GM21423 (cell line): Measurements from ENCODE around the gene MYNN.
A peak's percentile ranks its signal among the peaks of the same experiment; 100 is the strongest.

Experiments
- ATAC-seq: cut with Tn5 transposase; IDR thresholded peaks from one replicate; pipeline ENCODE4 v1.9.1; 2021; ENCODE audit warnings: mild to moderate bottlenecking, moderate library complexity; ENCODE audit not compliant: unreplicated experiment

The MYNN gene

DNA sequence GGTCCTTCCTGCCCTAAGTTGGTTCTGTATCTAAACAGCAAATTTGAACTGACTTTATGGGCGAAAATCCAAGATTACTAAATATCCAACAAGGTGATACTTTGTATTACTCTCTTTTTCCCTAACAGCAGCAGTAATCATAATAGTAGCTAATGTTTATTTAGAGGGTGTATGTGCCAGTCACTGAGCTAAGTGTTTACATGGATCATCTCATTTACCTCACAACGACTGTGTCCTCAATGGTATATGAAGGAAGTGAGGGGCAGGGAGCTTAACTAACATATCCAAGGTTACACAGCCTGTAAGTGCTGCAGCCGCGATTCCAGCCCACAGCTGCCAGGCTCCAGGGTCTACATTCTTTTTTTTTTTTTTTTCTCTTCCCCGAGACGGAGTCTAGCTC lies 49.8 kb downstream of the MYNN start:
- ATAC-seq = no peak

DNA sequence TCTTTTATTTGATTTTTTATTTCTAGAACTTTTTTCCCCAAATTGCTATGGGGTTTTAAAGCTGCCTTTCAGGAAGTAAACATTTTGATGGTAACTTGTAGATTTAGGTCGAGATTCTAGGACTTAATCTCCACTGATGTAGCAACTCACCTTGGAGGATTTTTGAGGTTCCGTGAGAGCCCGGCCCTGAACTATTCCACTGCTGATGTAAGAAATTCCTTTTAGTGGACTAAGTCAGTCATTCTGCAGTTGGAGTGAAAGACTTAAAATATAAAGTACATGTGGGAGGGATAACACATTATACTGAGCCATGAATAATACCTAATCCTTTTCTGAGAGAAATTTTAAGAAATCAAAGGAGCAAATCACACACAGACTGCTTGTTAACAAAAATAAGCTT lies 52.1 kb downstream of the MYNN start:
- ATAC-seq = no peak

DNA sequence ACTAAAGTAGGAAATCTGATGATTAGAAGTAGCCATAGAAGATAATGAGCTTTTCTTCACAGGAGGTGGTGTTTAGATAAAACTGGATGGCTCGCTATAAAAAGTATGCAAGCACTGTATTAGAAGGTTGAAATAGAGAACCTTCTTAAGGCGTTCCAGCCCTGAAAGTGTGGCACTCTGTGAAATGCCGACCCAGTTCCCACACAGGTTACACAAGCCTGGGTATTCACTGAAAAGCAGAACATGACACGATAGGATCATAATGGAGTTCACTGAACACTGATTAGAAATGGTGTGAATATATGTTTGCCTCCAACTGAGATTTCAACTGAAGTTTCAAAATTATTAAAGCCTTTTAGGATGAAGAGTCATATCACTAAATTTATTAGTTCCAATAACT lies 54.5 kb downstream of the MYNN start:
- ATAC-seq = no peak

DNA sequence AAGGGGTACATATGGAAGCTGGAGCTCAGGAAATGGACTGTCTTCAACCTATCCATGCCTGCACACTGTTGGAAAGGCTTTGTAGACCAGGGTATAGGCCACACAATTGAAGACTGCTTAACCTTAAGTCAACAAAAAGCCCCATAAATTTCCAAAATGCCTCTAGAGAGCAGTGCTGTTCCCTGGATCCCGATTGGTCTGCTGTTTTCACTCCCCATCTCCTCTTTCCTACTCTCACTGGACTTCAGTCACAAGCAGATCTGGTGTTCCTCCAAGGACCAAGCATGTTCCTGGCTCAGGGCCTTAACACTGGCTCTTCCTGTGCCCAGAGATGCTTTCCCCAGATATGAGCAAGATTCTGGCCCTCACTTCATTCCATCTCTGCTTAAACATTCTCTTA lies 62.3 kb downstream of the MYNN start:
- ATAC-seq = no peak

DNA sequence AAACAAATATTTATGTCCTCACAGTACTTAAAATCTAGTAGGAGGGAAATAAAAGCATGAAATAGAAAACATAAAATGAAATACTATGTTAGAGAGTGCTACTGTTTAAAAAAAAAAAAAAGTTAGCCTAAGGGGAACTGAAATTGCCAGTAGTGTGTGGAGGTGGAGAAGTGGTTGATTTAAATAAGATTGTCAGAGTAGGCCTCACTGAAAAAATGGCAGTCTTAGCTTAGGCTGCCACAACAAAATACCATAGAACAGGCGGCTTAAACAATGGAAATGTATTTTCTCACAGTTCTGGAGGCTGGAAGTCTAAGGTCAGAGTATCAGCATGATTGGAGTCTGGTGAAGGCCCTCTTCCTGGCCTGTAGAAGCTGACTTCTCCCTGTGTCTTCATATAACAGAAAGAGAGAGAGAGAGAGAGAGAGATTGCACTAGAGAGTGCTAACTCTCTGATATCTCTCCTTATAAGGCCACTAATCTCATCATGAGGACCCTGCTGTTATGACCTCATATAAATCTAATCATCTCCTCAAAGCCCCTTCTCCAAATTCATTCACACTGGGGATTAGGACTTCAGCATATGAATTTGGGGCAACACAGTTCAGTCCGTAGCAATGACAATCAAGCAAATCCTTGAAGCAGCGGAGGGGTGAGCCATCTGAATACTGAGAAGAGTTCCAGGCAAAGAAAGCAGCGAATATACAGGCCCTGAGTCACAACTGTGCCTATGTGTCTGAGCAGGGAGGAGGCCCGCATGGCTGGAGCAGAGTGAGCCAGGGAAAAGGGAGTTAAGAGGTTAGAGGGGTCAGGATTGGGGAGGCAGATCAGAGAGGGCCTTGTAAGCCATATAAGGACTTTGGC lies 63.1 kb downstream of the MYNN start:
- peak; percentile 79 for ATAC-seq

DNA sequence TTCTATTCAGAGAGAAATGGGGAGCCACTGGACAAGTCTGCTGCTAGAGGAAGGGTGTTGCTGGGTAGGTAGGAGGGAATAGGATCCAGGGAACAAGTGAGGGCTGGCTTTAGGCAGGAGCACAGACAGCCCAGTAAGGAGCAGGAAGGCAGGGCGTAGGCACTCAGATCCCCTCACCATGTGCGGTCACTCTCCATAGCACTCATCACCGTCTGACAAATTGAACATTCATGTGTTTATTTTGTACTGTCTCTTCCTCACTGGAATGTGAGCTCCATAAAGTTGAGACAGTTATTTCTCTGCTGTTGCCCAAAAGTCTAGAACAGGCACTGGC lies 63.7 kb downstream of the MYNN start:
- no peak for ATAC-seq

DNA sequence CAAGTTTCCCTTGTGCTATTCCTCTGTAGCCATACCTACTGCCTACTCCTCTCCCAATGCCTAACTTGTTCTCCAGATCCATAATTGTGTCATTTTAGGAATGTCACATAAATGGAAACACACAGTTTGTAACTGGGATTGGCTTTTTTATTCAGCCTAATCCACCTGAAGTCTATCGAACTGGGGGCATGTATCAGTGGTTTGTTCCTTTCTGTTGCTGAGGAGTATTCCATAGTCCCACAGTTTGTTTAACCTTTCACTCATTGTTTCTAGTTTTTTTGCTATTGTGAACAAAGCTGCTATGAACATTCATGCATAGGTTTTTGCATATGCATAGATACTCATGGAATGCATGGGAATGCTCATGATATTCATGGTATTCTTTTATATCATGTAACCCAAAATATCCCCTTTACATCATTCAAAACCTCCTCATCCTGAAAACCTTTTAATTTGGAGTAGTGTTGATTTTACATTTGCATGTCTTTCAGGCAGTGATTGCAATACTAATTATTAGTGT lies 65.4 kb downstream of the MYNN start:
- no peak for ATAC-seq
